Embryonic facial prominence (tissue), 1 donor: ENCODE measurements around the gene CD58.
"Not testable (repeated sequence)": the region's sequence is repeated elsewhere in the genome, so short reads cannot be mapped to it uniquely, and the experiment has no call there.

Experiments used
- DNase-seq: peaks from one replicate; pipeline ENCODE4 v3.0.0-alpha.2; 2016; ENCODE audit errors: extremely low spot score

CD58 gene

GRCh38 chr1:116571215-116571919 lies 541 bp upstream of the CD58 start:
- DNase-seq, result no peak

- DNase-seq, result no peak
Measured at GRCh38 chr1:116569776-116570357, 959 bp downstream of the CD58 start.

GRCh38 chr1:116569381-116569670 lies 1.5 kb downstream of the CD58 start:
- DNase-seq, result no peak

GRCh38 chr1:116568662-116569380 lies 2.0 kb downstream of the CD58 start:
- no peak for DNase-seq

GRCh38 chr1:116567790-116568661 lies 2.8 kb downstream of the CD58 start:
- no peak for DNase-seq

GRCh38 chr1:116565222-116565621 lies 5.6 kb downstream of the CD58 start:
- no peak for DNase-seq

GRCh38 chr1:116564426-116564825 lies 6.4 kb downstream of the CD58 start:
- DNase-seq, result no peak

- not testable (repeated sequence) for DNase-seq
Measured at GRCh38 chr1:116562465-116562864, 8.4 kb downstream of the CD58 start.

- DNase-seq, result no peak
Measured at GRCh38 chr1:116561563-116561962, 9.3 kb downstream of the CD58 start.

GRCh38 chr1:116560704-116561490 lies 9.9 kb downstream of the CD58 start:
- no peak for DNase-seq

GRCh38 chr1:116559304-116559761 lies 11.5 kb downstream of the CD58 start:
- DNase-seq, result no peak

GRCh38 chr1:116558571-116558970 lies 12.3 kb downstream of the CD58 start:
- no peak for DNase-seq

- no peak for DNase-seq
Measured at GRCh38 chr1:116558140-116558549, 12.7 kb downstream of the CD58 start.

- no peak for DNase-seq
Measured at GRCh38 chr1:116557323-116557878, 13.4 kb downstream of the CD58 start.

- no peak for DNase-seq
Measured at GRCh38 chr1:116556289-116557006, 14.4 kb downstream of the CD58 start.

- DNase-seq, result no peak
Measured at GRCh38 chr1:116554924-116555323, 15.9 kb downstream of the CD58 start.

GRCh38 chr1:116553386-116554115 lies 17.3 kb downstream of the CD58 start:
- no peak for DNase-seq

- no peak for DNase-seq
Measured at GRCh38 chr1:116546354-116546977, 24.4 kb downstream of the CD58 start.

GRCh38 chr1:116545359-116545705 lies 25.5 kb downstream of the CD58 start:
- DNase-seq, result no peak
